RWPE1 (cell line): ENCODE data around the gene TSHR.
A peak's percentile ranks its signal among the peaks of the same experiment; 100 is the strongest.
"Not testable (repeated sequence)": the region's sequence is repeated elsewhere in the genome, so short reads cannot be mapped to it uniquely, and the experiment has no call there.

ENCODE experiments used
- CTCF ChIA-PET: fragments of 350-600 bp; sonication (Branson Sonifier 250); formaldehyde crosslinking; extraction: SDS; loops from one replicate; lab custom pipeline; 2021; lab: Yijun Ruan, JAX
- POLR2A ChIA-PET: fragments of 400-600 bp; formaldehyde crosslinking; extraction: SDS; loops from one replicate; lab custom pipeline; 2020; ENCODE audit warnings: antibody characterized with exemption; ENCODE audit not compliant: low non-redundant PET; lab: Yijun Ruan, JAX
- DNase-seq: peaks from one replicate; pipeline ENCODE4 v3.0.0; 2012; ENCODE audit warnings: low spot score
- H3K27ac ChIP-seq: fragments of 450-650 bp; 2 replicates; pipeline ENCODE4 v1.5.1; 2017
- TF ChIP-seq, protein P1 (sequence below): fragments of 450-650 bp; conservative IDR thresholded peaks from 2 replicates; pipeline ENCODE4 v1.5.1; 2017; ENCODE audit warnings: low read depth, mild to moderate bottlenecking

Gene TSHR

DNA sequence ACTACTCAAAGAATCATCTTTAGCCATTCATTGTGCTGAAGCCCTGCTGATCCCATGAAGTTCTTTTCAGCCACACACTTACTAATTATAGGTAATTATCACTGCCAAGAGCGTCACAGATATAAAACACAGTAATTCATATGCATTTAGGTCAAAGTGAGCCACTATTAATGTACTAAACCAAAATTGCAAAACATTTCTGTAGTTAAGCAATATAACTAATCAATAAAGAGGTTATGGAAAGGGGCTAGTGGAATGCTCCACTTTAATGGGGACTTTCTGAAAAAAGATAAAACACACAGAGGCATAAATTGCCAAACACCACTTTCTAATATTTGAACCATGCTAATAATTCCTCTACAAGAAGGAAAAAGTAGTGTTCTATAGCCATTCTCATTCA, 7.1 kb upstream of the TSHR start:
- DNase-seq = no peak
- H3K27ac ChIP-seq = no peak overlapping the region
- ChIA-PET CTCF (no interaction called here), POLR2A (no interaction called here)
- TF ChIP-seq, protein P1, sequence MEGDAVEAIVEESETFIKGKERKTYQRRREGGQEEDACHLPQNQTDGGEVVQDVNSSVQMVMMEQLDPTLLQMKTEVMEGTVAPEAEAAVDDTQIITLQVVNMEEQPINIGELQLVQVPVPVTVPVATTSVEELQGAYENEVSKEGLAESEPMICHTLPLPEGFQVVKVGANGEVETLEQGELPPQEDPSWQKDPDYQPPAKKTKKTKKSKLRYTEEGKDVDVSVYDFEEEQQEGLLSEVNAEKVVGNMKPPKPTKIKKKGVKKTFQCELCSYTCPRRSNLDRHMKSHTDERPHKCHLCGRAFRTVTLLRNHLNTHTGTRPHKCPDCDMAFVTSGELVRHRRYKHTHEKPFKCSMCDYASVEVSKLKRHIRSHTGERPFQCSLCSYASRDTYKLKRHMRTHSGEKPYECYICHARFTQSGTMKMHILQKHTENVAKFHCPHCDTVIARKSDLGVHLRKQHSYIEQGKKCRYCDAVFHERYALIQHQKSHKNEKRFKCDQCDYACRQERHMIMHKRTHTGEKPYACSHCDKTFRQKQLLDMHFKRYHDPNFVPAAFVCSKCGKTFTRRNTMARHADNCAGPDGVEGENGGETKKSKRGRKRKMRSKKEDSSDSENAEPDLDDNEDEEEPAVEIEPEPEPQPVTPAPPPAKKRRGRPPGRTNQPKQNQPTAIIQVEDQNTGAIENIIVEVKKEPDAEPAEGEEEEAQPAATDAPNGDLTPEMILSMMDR = no peak

DNA sequence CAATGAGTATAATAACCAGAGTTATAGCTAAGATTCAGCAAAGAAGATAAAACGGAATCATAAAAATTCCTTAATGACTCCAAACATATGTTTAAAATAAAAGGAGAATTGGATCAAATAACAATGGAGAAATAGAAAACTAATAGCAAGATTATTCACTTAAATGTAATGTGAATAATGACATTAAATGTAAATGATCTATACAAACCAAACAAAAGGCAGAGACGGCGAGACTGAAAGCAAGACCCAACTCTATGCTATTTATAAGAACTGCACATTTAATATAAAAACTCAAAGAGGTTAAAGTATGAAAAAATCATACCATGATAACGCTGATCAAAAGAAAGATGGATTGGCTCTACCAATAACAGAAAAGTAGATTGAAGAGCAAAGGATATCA, 3.9 kb upstream of the TSHR start:
- TF ChIP-seq, protein P1 = no peak
- DNase-seq = no peak
- H3K27ac ChIP-seq = no peak overlapping the region
- ChIA-PET POLR2A (no interaction called here), CTCF (no interaction called here)

DNA sequence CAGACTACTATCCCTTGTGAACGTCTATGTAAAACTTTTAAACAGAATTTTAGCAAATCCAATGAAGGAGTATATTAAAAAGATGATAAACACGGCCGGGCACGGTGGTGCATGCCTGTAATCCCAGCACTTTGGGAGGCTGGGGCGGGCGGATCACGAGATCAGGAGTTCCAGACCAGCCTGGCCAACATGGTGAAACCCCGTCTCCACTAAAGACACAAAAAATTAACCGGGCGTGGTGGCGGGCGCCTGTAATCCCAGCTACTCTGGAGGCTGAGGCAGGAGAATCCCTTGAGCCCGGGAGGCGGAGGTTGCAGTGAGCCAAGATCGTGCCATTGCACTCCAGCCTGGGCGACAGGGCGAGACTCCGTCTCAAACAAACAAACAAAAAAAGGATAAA, 2.2 kb upstream of the TSHR start:
- DNase-seq, H3K27ac ChIP-seq, POLR2A ChIA-PET, CTCF ChIA-PET: not testable (repeated sequence)

DNA sequence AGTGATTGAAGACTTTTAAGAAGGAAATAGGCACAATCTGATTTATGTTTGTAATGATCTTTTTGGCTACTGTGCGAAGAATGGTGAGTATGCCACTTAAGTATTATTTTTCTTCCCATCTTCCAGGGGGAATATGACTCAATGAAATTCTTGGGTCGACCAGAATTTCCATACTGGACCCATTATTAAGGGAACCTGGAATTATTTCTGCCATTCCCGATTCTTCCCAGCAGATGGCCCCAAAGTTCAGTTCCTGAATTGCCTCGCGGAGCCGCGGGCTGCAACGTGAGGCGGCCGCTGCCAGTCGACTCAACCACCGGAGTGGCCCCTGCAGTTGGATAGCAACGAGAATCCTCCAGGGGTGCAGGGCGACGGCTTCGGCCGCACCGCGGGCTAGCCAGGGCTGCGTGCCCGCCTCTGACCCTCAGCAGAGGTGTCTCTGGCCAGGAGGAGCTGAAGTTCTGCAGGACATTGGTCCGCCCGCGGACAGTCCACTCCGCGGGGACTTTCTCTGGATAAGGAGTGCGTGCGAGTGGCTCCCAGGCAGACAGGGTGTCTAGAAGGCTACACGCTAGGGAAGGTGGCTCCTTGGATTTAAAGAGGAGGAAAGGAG, 628 bp upstream of the TSHR start:
- ChIA-PET CTCF (interaction anchor here (0.6 to 1.0 kb wide), 4 partner anchors 17 to 509 kb away, joined by 3 to 5 read pairs (median 3); no protein-coding TSS in a partner anchor), POLR2A (no interaction called here)
- DNase-seq = peak; percentile 74
- TF ChIP-seq, protein P1 = peak; percentile 85
- no peak overlapping the region for H3K27ac ChIP-seq

DNA sequence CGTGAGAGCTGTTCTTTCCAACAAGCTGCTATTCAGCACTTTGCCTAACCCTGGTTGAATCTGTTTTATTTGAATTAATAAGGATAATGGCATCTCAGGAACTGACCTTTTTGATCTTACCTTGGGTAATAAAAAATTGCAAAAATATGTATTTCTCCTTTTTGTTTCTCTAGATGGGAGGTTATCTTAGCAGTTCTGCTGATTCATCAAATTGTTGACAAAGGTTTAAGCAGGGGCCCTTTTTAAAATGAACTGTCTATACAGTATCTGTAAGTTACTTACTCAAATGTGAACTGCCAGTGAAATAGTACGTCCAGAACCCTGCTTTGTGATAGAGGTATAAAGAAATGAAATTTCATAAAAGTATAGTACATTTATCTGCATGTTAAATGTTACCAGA, 681 bp downstream of the TSHR start:
- H3K27ac ChIP-seq = no peak overlapping the region
- TF ChIP-seq, protein P1 = no peak
- no peak for DNase-seq
- ChIA-PET POLR2A (no interaction called here), CTCF (interaction anchor here (0.6 to 1.0 kb wide), 2 partner anchors 40 to 609 kb away, joined by 3 read pairs; no protein-coding TSS in a partner anchor)

DNA sequence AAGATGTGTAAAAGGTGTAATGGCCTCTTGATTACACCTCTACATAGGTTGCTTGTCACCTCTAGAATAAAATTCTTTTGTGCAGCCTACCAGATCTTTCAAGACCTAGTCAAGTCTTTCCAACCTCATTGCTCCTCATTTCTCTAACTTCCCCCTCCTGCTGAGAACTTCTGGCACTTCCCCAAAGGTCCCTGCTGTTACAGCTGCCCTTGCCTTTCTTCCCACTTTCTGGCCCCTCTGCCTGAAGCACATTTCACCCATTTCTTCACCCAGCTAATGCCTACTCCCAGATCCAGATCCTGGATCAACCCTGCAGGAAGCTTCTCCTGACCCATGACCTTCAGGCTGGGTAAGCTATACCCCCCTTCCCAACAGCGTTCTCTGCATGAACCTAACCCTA, 1.5 kb downstream of the TSHR start:
- no peak overlapping the region for H3K27ac ChIP-seq
- DNase-seq = no peak
- CTCF ChIA-PET = no interaction called here

DNA sequence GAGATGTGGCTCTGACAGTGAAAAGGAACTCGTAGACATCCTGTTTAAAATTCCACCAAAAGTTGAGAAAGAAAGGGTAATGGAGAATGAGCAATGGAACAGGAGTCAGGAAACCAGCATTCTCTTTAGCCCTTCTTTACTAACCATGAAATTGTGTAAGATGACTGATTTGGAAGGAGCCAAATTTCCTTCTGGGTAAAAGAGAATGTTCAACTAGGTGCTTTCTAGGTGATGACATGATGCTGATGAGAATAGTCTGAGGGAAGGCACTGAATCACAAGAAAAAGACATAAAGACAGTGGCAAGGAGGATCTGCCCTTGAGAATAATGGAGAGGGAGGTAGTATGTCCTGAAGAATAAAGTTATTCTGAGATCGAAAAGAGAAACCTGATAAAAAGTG, 2.2 kb downstream of the TSHR start:
- ChIA-PET CTCF (no interaction called here), POLR2A (no interaction called here)
- no peak overlapping the region for H3K27ac ChIP-seq
- TF ChIP-seq, protein P1 = no peak
- DNase-seq = no peak

More for the DNA sequence above, 1.5 kb downstream of the TSHR start:
- TF ChIP-seq, protein P1 = no peak
- POLR2A ChIA-PET = no interaction called here
